Ascending aorta (tissue), 2 donors: Measurements from ENCODE around the gene TENT5C. TPM values are rescaled to one million over a fixed set of nuclear protein-coding genes. Genes with fewer than 3 reads are reported as not detected.

Source experiments
- DNase-seq, 2 donors: peaks; one replicate each; pipeline ENCODE4 v3.0.0-alpha.2; 2019; ENCODE audit warnings: low spot score in 2 of 2
- H3K27ac ChIP-seq, 2 donors: fragments of 200-600 bp; sonication (generic); one replicate each; pipeline ENCODE4 v1.5.1; 2016 to 2017; ENCODE audit warnings: mild to moderate bottlenecking in 1 of 2
- H3K27me3 ChIP-seq: fragments of 200-600 bp; sonication (generic); one replicate; pipeline ENCODE4 v1.5.1; 2017
- H3K36me3 ChIP-seq, 2 donors: fragments of 200-600 bp; sonication (generic); one replicate each; pipeline ENCODE4 v1.5.1; 2016
- H3K4me1 ChIP-seq, 2 donors: fragments of 200-600 bp; sonication (generic); one replicate each; pipeline ENCODE4 v1.5.1; 2016 to 2017; ENCODE audit warnings: mild to moderate bottlenecking in 1 of 2
- H3K4me3 ChIP-seq, 2 donors: fragments of 200-600 bp; sonication (generic); one replicate each; pipeline ENCODE4 v1.5.1; 2016 to 2017; ENCODE audit warnings: mild to moderate bottlenecking in 1 of 2
- H3K9me3 ChIP-seq, 2 donors: fragments of 200-600 bp; sonication (generic); one replicate each; pipeline ENCODE4 v1.5.1; 2016
- intact Hi-C: fragments of 100-400 bp; cut with DNase I; formaldehyde crosslinking; loops from one replicate; pipeline ENCODE4 v1.15.1; 2023
- total RNA-seq: library from RNA; depleted of rRNA; stranded (reverse); fragments of >200 nt; gene quantifications from one replicate; pipeline ENCODE4 v1.1.0, GENCODE V29; 2016
- TF ChIP-seq, protein P1 (sequence below), 3 experiments: fragments of 200-600 bp in 2 of 3; fragments of 450-650 bp in 1 of 3; sonication (generic) in 2 of 3; IDR thresholded peaks; one replicate each; pipeline ENCODE4 v1.5.1; 2016 to 2019; ENCODE audit warnings: antibody characterized with exemption in 3 of 3, mild to moderate bottlenecking in 1 of 3, moderate library complexity in 1 of 3

Gene TENT5C
- total RNA-seq, 1 donor from 2014 or later, result 0.32 TPM

DNA sequence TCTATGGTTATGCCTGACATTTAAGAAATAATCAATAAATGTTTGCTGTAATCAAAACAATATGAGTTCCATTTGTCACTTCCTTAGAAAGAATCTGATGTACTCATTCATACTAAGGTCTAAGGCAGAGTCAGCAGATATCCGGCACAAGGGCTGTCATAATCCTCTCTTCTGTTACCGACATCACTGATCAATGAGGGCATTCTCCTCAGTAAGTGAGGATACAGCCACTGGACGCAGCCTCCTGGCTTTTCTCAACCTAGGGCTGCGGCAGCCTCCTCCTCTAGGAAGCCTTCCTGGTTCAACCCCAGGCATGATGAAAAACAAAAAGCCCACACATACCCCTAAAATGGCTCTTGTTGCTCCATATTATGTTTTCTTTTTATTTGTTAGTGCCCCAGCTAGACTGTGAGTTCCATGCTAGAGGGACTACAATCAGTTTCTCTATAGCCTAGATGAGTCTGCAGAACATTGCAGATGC, 40.7 kb upstream of the TENT5C start:
- Histone ChIP-seq H3K27me3 (no peaks in the 10 kb centered on the region), H3K9me3 (no peaks in the 10 kb centered on the region), H3K4me3 (no peak overlapping the region), H3K27ac (no peak overlapping the region), H3K36me3 (no peaks in the 10 kb centered on the region), H3K4me1 (no peaks in the 10 kb centered on the region)
- intact Hi-C loops, result no loop called here
- DNase-seq, result no peak
- TF ChIP-seq, protein P1, sequence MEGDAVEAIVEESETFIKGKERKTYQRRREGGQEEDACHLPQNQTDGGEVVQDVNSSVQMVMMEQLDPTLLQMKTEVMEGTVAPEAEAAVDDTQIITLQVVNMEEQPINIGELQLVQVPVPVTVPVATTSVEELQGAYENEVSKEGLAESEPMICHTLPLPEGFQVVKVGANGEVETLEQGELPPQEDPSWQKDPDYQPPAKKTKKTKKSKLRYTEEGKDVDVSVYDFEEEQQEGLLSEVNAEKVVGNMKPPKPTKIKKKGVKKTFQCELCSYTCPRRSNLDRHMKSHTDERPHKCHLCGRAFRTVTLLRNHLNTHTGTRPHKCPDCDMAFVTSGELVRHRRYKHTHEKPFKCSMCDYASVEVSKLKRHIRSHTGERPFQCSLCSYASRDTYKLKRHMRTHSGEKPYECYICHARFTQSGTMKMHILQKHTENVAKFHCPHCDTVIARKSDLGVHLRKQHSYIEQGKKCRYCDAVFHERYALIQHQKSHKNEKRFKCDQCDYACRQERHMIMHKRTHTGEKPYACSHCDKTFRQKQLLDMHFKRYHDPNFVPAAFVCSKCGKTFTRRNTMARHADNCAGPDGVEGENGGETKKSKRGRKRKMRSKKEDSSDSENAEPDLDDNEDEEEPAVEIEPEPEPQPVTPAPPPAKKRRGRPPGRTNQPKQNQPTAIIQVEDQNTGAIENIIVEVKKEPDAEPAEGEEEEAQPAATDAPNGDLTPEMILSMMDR (IDR thresholded peaks at IDR 0.05), result no peak

DNA sequence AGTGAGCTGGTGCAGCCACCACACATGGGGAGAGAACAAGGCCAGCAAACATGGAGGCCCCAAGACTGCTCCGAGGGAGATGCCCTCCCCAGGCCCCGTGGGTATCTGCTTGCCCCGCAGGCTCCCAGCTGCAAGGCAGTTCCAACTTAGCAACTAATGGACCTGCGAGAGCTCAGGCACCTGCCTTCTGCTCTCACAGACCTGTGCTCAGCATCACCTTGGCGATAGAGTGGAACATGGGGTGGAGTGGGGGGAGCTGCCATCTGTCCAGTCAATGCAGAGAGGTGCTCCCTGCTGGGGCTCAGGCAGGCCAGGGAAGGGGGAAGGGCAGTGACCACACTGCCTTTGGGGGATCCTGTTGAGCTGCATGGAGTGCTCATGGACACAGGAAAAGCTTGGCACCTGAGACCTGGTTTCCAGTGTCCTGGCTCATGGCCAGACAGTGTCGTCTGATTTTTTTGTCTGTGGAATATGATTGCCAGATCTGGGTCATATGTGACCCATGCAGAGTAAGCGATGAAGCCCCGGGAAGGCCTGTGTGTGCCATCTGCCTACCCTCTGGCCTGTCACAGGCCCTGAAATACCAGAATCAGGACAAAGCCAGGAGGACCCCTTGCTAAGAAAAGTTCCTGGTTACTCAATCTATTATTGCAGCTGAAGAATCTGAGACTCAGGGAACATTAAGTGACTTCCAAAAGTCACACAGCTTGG, 39.9 kb upstream of the TENT5C start:
- TF ChIP-seq, protein P1 (IDR thresholded peaks at IDR 0.05), result no peak
- no peaks in the 10 kb centered on the region for H3K27me3 ChIP-seq
- H3K4me1 ChIP-seq, result no peaks in the 10 kb centered on the region
- no peaks in the 10 kb centered on the region for H3K36me3 ChIP-seq
- no peak overlapping the region for H3K4me3 ChIP-seq
- intact Hi-C loops, result no loop called here
- no peaks in the 10 kb centered on the region for H3K9me3 ChIP-seq
- H3K27ac ChIP-seq, result no peak overlapping the region
- DNase-seq, result no peak

DNA sequence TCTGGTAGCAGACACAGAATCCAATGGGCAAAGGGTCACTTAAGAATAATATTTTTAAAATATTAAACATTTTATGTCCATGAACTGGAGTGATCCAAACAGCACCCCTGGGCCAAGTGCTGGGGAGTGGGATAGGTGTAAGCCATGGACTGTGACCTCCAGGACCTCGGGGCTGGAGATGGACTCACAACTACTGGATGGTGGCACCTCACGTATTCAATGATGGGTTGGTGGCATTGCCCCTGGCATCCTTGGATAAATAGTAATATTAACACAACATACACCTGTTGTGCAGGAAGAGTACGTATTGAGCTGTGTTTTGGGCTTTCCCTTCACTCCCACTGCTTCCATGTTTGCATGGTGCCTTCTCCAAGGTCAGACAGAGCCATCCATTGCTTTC, 39.3 kb upstream of the TENT5C start:
- intact Hi-C loops, result no loop called here
- H3K27ac ChIP-seq, result no peak overlapping the region
- H3K36me3 ChIP-seq, result no peaks in the 10 kb centered on the region
- H3K4me1 ChIP-seq, result no peaks in the 10 kb centered on the region
- DNase-seq, result no peak
- H3K4me3 ChIP-seq, result no peak overlapping the region
- no peaks in the 10 kb centered on the region for H3K9me3 ChIP-seq
- H3K27me3 ChIP-seq, result no peaks in the 10 kb centered on the region
- TF ChIP-seq, protein P1 (IDR thresholded peaks at IDR 0.05), result no peak

DNA sequence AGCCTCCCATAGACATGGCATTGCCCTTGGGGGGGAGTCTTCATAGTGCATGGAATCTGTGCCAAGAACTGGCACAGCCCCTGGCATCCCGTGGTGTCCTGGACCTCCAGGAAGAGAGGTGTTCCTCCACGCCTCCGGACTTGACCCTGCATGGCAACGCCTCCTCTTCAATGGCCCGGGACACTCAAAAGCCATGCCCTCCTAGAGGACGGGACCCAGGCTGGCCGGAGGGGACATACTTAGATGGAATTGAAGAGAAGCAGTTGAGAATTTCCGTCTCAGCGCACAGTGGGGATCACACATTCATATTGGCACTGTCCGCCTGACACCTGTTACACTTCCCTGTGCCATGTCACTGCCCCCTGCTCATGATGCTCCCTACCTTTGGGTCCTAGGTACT, 38.4 kb upstream of the TENT5C start:
- peak in 1 of 2 donors; percentile 47 for DNase-seq
- H3K4me1 ChIP-seq, result no peaks in the 10 kb centered on the region

DNA sequence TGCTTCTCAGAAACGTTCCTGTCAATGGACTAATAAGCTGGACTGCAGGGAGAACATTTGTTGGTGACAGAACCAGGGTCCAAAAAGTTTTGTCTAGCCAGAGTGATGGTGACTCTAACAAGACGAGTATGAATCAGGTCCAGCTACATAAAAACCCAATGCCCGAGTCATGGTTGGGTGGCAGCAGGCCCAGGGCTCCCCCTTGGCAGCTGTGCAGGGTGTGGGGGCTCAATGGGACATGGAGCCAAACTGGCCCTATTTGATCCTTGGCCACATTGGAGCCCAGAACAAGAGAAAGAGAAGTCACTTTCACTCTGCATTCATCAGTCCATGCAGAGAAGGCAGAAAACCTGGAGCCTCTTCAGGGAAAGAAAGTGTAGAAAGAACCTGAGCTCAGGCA, 37.9 kb upstream of the TENT5C start:
- no peaks in the 10 kb centered on the region for H3K9me3 ChIP-seq
- no peaks in the 10 kb centered on the region for H3K4me1 ChIP-seq
- no peak overlapping the region for H3K27ac ChIP-seq
- no peak overlapping the region for H3K4me3 ChIP-seq
- intact Hi-C loops, result no loop called here
- no peaks in the 10 kb centered on the region for H3K36me3 ChIP-seq
- TF ChIP-seq, protein P1 (IDR thresholded peaks at IDR 0.05), result no peak
- no peaks in the 10 kb centered on the region for H3K27me3 ChIP-seq
- DNase-seq, result no peak

More for the DNA sequence above, 38.4 kb upstream of the TENT5C start:
- H3K36me3 ChIP-seq, result no peaks in the 10 kb centered on the region
- no peak overlapping the region for H3K4me3 ChIP-seq
- H3K9me3 ChIP-seq, result no peaks in the 10 kb centered on the region
- H3K27me3 ChIP-seq, result no peaks in the 10 kb centered on the region
- no peak overlapping the region for H3K27ac ChIP-seq
- intact Hi-C loops, result no loop called here
- TF ChIP-seq, protein P1 (IDR thresholded peaks at IDR 0.05), result no peak
